SKM-1 (cell line): Measurements from ENCODE around the gene HYDIN.

Experiments used
- DNase-seq: peaks from one replicate; lab custom pipeline; 2025; ENCODE audit not compliant: unreplicated experiment; lab: John Stamatoyannopoulos, UW

HYDIN gene

GRCh38 chr16:70769131-70769530 lies 461.4 kb downstream of the HYDIN start:
- no peak for DNase-seq

- no peak for DNase-seq
Observed at GRCh38 chr16:70768203-70768580, 462.3 kb downstream of the HYDIN start.

GRCh38 chr16:70767377-70768202 lies 462.9 kb downstream of the HYDIN start:
- no peak for DNase-seq

GRCh38 chr16:70766658-70767057 lies 463.9 kb downstream of the HYDIN start:
- no peak for DNase-seq

- no peak for DNase-seq
Observed at GRCh38 chr16:70766176-70766575, 464.3 kb downstream of the HYDIN start.

- no peak for DNase-seq
Observed at GRCh38 chr16:70765491-70765890, 465.0 kb downstream of the HYDIN start.

GRCh38 chr16:70764632-70765031 lies 465.9 kb downstream of the HYDIN start:
- DNase-seq, result no peak

GRCh38 chr16:70760221-70760620 lies 470.3 kb downstream of the HYDIN start:
- DNase-seq, result no peak

GRCh38 chr16:70759666-70760065 lies 470.9 kb downstream of the HYDIN start:
- no peak for DNase-seq

- DNase-seq, result no peak
Observed at GRCh38 chr16:70758786-70759185, 471.7 kb downstream of the HYDIN start.
